Activated CD4-positive, alpha-beta T cell treated with anti-CD3 and anti-CD28 coated beads, Interleukin-2, Interleukin-6, amounts not matched to agents 100 ng/mL and 50 ng/mL, durations not matched to agents 16 hours and 8 hours (primary cell): ENCODE results near the gene CCR2.
"Not testable (repeated sequence)": the region's sequence is repeated elsewhere in the genome, so short reads cannot be mapped to it uniquely, and the experiment has no call there.

ENCODE experiments used
- DNase-seq: peaks from one replicate; pipeline ENCODE4 v3.0.0-alpha.2; 2020

The CCR2 gene

DNA sequence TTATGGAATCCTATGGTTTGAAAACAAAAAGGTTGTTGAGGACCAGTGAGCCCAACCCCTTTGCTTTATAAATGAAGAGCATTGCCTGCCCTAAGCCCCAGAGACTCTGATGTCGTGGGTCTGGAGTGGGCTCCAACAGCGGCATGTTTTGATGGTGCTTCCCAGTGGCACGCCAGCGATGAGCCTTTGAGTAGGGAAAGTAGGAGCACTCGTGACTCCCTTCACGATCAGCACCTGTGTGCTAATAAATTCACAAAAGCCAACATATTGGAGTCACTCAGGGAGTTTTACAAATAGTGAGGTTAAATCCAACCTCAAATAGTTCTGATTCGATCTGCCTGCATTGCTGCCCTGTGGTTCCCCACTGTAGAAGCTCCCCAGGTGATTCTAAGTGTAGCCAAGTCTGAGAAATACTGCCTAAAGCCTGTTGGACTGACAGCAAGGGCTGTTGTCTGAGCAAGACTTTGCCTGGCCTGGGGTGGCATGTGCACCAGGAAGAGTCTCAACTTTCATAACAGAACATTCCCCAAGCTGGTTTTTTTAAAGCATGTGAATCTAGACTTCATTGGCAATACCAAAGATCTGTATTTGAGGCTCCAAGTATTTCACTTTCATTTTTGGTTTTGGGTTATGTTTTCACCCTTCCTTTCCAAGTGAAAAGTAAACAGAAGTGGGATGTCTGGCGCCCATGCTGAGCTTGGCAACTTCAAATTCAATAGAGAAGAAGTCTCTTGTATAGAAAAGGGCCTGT is 26.7 kb downstream of the CCR2 start:
- DNase-seq: no peak

- no peak for DNase-seq
Measured at GRCh38 chr3:46381625-46382024, 27.7 kb downstream of the CCR2 start.

- DNase-seq: no peak
Measured at GRCh38 chr3:46383211-46383950, 29.5 kb downstream of the CCR2 start.

DNA sequence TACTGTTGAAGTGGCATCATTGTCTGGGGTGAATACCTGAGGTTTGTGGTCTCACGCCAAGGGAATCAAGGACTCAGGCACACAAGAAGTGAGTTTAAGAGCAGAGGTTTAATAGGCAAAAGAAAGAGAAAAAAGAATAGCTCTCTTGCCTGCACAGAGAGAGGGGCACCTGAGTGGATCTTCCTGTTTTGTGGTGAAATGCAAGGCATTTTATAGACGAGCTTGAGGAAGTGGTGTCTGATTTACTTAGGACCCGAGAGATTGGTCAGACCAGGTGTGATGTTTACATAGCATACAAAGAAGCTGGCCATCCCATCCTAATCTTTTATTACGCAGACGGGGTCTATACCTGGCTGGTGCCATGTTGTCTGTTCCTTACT is 30.0 kb downstream of the CCR2 start:
- no peak for DNase-seq

- no peak for DNase-seq
Measured at GRCh38 chr3:46386205-46386604, 32.3 kb downstream of the CCR2 start.

DNA sequence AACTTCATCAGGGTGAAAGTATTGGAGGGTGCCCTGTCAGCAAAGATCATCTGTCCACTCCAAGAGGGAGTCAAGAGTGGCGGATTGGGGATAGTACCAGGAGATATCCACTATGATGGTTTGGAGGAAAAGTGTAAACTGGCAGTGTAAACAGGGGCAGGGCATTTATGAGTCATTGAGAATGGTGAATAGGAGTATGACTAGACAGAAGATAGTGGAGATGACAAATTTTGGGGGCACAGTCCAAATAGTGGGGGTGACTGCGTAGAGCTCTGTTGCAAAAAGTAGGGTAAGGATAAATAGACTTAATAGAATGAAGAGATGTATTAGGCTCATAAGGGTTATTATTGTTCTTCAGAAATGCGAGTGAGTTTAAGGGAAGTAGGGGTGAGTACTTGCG is 34.9 kb downstream of the CCR2 start:
- DNase-seq: not testable (repeated sequence)

DNA sequence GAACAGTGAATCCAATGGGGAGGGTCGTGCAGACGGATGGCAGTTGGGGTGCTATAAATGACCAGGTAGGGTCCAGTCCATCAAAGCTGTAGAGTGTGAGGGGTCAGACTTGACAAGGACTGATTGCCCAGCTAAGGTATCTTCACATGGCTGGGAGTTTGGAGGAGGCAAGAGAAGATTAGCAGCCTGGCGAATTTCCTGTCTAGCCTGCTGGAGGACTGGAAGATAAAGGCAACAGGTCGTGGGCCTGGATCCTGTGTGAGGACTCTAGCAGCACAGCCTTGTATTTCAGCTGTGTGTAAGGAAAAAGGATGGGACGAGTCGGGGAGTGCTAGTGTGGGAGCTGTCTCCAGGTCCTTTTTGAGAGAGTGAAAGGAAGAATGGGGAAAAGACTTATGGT is 35.4 kb downstream of the CCR2 start:
- DNase-seq: no peak

- not testable (repeated sequence) for DNase-seq
Measured at GRCh38 chr3:46391526-46391925, 37.6 kb downstream of the CCR2 start.

DNA sequence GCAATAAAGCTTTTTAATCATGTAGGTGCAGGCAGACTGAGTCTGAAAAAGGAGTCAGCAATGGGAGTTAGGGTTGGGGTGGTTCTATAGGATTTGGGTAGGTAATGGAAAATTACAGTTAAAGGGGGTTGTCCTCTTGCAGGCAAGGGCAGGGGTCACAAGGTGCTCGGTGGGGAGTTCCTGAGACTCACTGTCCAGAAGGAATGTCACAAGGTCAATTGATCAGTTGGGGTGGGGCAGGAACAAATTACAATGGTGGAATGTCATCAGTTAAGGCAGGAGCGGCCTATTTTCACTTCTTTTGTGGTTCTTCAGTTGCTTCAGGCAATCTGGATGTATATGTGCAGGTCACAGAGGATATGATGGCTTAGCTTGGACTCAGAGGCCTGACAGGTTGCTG is 39.1 kb downstream of the CCR2 start:
- DNase-seq: no peak

- no peak for DNase-seq
Measured at GRCh38 chr3:46393554-46394434, 39.9 kb downstream of the CCR2 start.

- DNase-seq: no peak
Measured at GRCh38 chr3:46395210-46395661, 41.3 kb downstream of the CCR2 start.

- DNase-seq: no peak
Measured at GRCh38 chr3:46395766-46396530, 42.0 kb downstream of the CCR2 start.

GRCh38 chr3:46397111-46397510 is 43.2 kb downstream of the CCR2 start:
- DNase-seq: no peak

DNA sequence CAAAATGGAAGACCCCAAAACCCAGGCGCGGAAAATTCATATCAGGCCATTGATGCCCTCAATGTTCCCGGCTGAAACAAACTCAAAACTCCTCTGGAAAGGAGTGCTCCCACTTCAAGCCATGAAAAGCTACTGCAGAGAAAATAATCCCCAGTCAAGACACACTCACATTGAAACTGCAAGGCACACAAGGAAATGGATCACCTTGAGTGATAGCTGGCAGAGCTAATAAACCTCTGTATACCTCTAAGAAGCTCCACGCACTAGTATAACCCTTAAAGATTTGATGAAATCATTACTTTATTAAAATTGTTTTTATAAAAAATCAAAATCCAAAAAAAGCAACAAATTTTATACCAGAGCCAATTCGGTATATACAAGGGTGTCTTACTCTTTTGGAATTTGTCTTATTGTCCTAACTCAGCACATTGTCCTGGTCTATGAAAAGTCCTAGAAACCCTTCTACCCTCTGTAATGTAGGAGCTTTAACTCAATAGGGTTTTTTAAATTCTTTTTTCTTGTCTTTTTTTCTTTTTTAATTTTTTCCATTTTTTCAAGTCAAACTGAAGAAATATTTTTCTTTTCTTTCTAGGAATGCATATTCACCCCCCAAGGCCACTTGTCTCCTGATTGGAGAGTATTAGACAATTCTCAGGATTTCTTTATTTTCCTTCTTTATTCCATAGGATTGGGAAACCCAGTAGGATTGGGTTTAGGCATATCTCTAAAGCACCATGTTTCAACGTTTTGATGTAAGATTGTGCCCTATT is 44.5 kb downstream of the CCR2 start:
- no peak for DNase-seq

DNA sequence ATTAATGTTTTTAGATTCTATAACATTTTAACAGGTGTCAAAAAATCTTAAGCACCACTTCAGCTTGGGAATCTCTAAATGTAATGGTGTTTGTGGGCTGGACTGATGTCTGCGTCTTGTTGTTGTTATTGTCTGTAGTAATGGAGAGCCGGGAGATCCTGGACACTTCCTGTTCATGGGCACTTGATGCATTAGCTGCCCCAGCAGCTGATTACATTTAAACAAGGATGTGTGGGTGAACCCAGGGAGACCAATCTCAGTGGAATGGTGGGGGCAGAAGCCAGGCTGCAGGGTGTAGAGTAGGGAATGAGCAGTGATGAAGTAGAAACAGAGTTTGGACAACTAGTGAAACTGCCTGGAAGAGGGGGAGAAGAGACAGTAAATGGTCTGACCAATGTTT is 45.2 kb downstream of the CCR2 start:
- no peak for DNase-seq

DNA sequence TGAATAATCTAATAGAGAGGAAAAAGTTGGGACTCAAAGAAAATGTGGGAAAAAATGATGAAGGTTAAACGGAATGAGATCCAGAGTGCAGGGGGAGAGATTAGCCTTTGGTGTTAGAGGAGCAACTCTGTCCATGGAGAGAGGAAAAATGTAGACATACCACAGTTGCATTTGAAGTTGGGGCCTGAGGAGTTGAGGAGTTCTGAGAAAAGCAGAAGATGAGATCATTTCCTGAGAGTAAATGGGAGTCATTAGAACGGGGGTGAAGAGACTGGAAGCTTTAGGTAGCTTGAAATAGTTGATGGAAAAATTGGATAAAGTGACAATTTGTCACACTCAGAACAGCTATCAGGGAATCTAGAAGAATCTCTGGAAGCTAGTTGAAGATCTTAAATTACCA is 45.6 kb downstream of the CCR2 start:
- DNase-seq: no peak

- no peak for DNase-seq
Measured at GRCh38 chr3:46400000-46400734, 46.3 kb downstream of the CCR2 start.

- no peak for DNase-seq
Measured at GRCh38 chr3:46400846-46401245, 46.9 kb downstream of the CCR2 start.

DNA sequence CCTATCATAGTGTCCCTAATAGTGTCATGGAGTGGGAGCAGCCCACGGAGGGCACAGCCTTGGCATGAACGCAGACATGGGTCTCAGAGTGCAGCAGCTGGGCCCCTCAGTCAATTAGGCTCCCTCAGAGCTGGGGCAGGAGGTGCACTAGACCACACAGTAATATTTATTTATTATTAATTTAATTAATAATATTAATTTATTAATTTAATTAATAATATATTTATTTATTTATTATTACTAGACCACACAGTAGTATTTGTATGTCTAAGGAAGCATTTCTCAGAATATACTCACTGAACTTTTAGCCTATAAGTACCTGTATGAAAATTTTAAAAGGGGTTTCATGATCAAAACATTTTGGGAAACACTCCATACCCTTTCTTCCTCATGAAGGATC is 47.7 kb downstream of the CCR2 start:
- no peak for DNase-seq

GRCh38 chr3:46402902-46403301 is 49.0 kb downstream of the CCR2 start:
- not testable (repeated sequence) for DNase-seq
